DOHH2 (cell line): ENCODE results near the gene ZFY.

Source experiments
- CTCF ChIP-seq: fragments of 200-600 bp; sonication (generic); IDR thresholded peaks from one replicate; pipeline ENCODE4 v1.5.1; 2014; ENCODE audit warnings: antibody characterized with exemption, mild to moderate bottlenecking, low read depth, low read length; ENCODE audit not compliant: poor library complexity, severe bottlenecking
- EZH2phosphoT487 ChIP-seq: fragments of 200-600 bp; sonication (generic); IDR thresholded peaks from 2 replicates; pipeline ENCODE4 v1.6.1; 2017; ENCODE audit warnings: borderline replicate concordance, mild to moderate bottlenecking, antibody characterized with exemption, low read length, moderate library complexity, mixed read lengths

GRCh38 chrY:2954735-2955134 is 19.6 kb downstream of the ZFY start:
- TF ChIP-seq CTCF: no peak
- TF ChIP-seq EZH2phosphoT487: no peak
